K562 (cell line): ENCODE results near the gene NUP153. TPM values are rescaled to one million over a fixed set of nuclear protein-coding genes. Genes with fewer than 3 reads are reported as not detected.

Experiments
- E2F5 ChIP-seq: sonication (generic); formaldehyde crosslinking; IDR thresholded peaks from 2 replicates; pipeline ENCODE4 v1.8.0; 2022; ENCODE audit warnings: mild to moderate bottlenecking, missing genetic modification reagents
- EP400 ChIP-seq: fragments of 450-650 bp; IDR thresholded peaks from 2 replicates; pipeline ENCODE4 v1.6.1; 2017; ENCODE audit warnings: antibody characterized with exemption, mild to moderate bottlenecking, moderate library complexity
- FOSL1 ChIP-seq: fragments of 200-800 bp; sonication (Bioruptor generic); conservative IDR thresholded peaks from 2 replicates; pipeline ENCODE4 v1.6.1; 2016; ENCODE audit warnings: missing genetic modification characterization, missing compliant biosample characterization
- HMBOX1 ChIP-seq: sonication (generic); IDR thresholded peaks from 2 replicates; pipeline ENCODE4 v1.6.1; 2016
- MYC ChIP-seq, 2 experiments: fragments of 250-450 bp in 1 of 2; sonication (Bioruptor Pico) in 1 of 2; IDR thresholded peaks; 2 replicates each; pipeline versions ENCODE4 v1.5.1 to v1.6.1; 2012 to 2021; ENCODE audit warnings: low read depth in 2 of 2, borderline replicate concordance in 1 of 2, improper control_type of control experiment in 1 of 2, low read length in 1 of 2, mild to moderate bottlenecking in 1 of 2, moderate library complexity in 1 of 2
- PBX2 ChIP-seq, 2 experiments: IDR thresholded peaks in 1 of 2; conservative IDR thresholded peaks in 1 of 2; 2 replicates each; pipeline ENCODE4 v1.6.1; 2016; ENCODE audit warnings: low read depth in 2 of 2, mild to moderate bottlenecking in 1 of 2, missing compliant biosample characterization in 1 of 2, missing genetic modification characterization in 1 of 2, moderate library complexity in 1 of 2
- TAL1 ChIP-seq: fragments of 450-650 bp; IDR thresholded peaks from 2 replicates; pipeline ENCODE4 v1.6.1; 2016; ENCODE audit warnings: mild to moderate bottlenecking
- YY1 ChIP-seq, 3 experiments: IDR thresholded peaks; 2 replicates each; pipeline ENCODE4 v1.6.1; 2011; ENCODE audit warnings: low read length in 2 of 3, mild to moderate bottlenecking in 2 of 3, moderate library complexity in 2 of 3, borderline replicate concordance in 1 of 3, control low read depth in 1 of 3, low read depth in 1 of 3; ENCODE audit not compliant: insufficient read depth in 3 of 3, insufficient replicate concordance in 2 of 3, control insufficient read depth in 1 of 3, insufficient read length in 1 of 3; ENCODE audit errors: extremely low read depth in 1 of 3
- ZNF740 ChIP-seq, 3 experiments: fragments of 200-800 bp in 1 of 3; sonication (Bioruptor generic) in 1 of 3; sonication (generic) in 1 of 3; formaldehyde crosslinking in 1 of 3; IDR thresholded peaks; 2 replicates each; pipeline versions ENCODE4 v1.6.1 to v1.8.0; 2016 to 2022; ENCODE audit warnings: mild to moderate bottlenecking in 2 of 3, missing compliant biosample characterization in 2 of 3, missing genetic modification characterization in 2 of 3, missing genetic modification reagents in 1 of 3
- polyA plus RNA-seq, 8 experiments: library from polyadenylated mRNA; depleted of rRNA in 4 of 8; stranded (reverse) in 5 of 8; unstranded in 3 of 8; fragments of >200 nt; fragmentation: Nextera tagmentation in 2 of 8; fragmentation: Illumina TruSeq in 1 of 8; extraction: Ambion mirVana in 2 of 8; extraction: Trizol in 1 of 8; gene quantifications; 2 replicates each; pipeline versions ENCODE4 v1.2.1 to v1.2.3, GENCODE V29; 2011 to 2014; ENCODE audit warnings: inconsistent platforms in 1 of 8, missing spikeins in 1 of 8
- total RNA-seq, 7 experiments: library from RNA; depleted of rRNA in 6 of 7; stranded (reverse); fragments of >200 nt in 6 of 7; fragmentation: Illumina TruSeq in 2 of 7; extraction: Trizol in 2 of 7; gene quantifications; 2 replicates each; pipeline versions ENCODE4 v1.2.1 to v1.2.3, GENCODE V29; 2011 to 2021; ENCODE audit warnings: low replicate concordance in 1 of 7
- TF ChIP-seq, protein P1 (sequence below): fragments of 250-450 bp; sonication (Bioruptor Pico); IDR thresholded peaks from 2 replicates; pipeline ENCODE4 v1.4.0; 2020; ENCODE audit warnings: mild to moderate bottlenecking, moderate library complexity, borderline replicate concordance
- TF ChIP-seq, protein P2 (sequence below), 2 experiments: fragments of 200-800 bp in 1 of 2; sonication (Bioruptor generic) in 1 of 2; sonication (generic) in 1 of 2; formaldehyde crosslinking in 1 of 2; IDR thresholded peaks in 1 of 2; conservative IDR thresholded peaks in 1 of 2; 2 replicates each; pipeline versions ENCODE4 v1.5.0 to v1.6.1; 2016 to 2020; ENCODE audit warnings: missing compliant biosample characterization in 1 of 2, missing genetic modification characterization in 1 of 2, missing genetic modification reagents in 1 of 2

The NUP153 gene
- total and polyA plus RNA-seq, 9 of the 15 experiments (the other 6 are each of a cell fraction or from before 2014, with no cell fraction given), result 21.9 to 110 (median 84.8) TPM

DNA sequence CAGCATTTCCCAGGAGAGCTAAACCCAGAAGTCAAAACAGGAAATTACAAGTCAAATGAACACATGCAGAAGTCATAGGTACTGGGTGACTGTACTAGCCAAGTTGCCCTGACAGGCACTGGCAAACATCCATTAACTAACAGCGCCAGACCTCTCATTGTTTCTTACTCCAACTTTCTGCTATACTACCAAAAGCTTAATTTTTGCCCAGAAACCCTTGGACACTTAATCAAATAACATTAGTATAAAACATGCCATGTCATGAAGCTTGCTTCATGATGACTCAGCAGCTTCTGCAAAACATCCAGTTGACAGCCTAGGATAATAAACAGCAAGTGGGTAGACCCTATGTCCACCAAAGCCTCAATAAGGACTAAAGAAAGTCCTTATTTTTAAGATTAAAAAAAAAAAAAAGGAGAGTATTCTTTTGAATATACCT is 3.5 kb downstream of the NUP153 start (continued):
- peak; percentile 60 for TF ChIP-seq EP400
- no peak for TF ChIP-seq TAL1
- peak in 1 of 3 experiments; percentile 5 for TF ChIP-seq YY1 (IDR thresholded peaks at IDR 0.05; ENCODE audit: borderline replicate concordance in 1 of 3, control insufficient read depth in 1 of 3, extremely low read depth in 1 of 3, insufficient read depth in 3 of 3, insufficient read length in 1 of 3, insufficient replicate concordance in 2 of 3, low read depth in 1 of 3, low read length in 2 of 3)
- peak; percentile 75 for TF ChIP-seq FOSL1 (tag)
- TF ChIP-seq ZNF740 (CRISPR knock-in tag; IDR thresholded peaks at IDR 0.05), result no peak
- no peak for TF ChIP-seq ZNF740 (tag; IDR thresholded peaks at IDR 0.05)
- TF ChIP-seq E2F5, result no peak
- TF ChIP-seq, protein P1, sequence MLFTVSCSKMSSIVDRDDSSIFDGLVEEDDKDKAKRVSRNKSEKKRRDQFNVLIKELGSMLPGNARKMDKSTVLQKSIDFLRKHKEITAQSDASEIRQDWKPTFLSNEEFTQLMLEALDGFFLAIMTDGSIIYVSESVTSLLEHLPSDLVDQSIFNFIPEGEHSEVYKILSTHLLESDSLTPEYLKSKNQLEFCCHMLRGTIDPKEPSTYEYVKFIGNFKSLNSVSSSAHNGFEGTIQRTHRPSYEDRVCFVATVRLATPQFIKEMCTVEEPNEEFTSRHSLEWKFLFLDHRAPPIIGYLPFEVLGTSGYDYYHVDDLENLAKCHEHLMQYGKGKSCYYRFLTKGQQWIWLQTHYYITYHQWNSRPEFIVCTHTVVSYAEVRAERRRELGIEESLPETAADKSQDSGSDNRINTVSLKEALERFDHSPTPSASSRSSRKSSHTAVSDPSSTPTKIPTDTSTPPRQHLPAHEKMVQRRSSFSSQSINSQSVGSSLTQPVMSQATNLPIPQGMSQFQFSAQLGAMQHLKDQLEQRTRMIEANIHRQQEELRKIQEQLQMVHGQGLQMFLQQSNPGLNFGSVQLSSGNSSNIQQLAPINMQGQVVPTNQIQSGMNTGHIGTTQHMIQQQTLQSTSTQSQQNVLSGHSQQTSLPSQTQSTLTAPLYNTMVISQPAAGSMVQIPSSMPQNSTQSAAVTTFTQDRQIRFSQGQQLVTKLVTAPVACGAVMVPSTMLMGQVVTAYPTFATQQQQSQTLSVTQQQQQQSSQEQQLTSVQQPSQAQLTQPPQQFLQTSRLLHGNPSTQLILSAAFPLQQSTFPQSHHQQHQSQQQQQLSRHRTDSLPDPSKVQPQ (CRISPR knock-in tag), result no peak
- TF ChIP-seq MYC (IDR thresholded peaks at IDR 0.05; ENCODE audit: low read depth, low read length), result 0 out of 2 replicates have a peak, but pooled peaks have one; percentile 29
- no peak for TF ChIP-seq MYC (CRISPR knock-in tag; IDR thresholded peaks at IDR 0.05; ENCODE audit: borderline replicate concordance, low read depth)
- TF ChIP-seq PBX2 (CRISPR knock-in tag; IDR thresholded peaks at IDR 0.05; ENCODE audit: low read depth), result no peak
- peak; percentile 89 for TF ChIP-seq PBX2 (tag; conservative IDR thresholded peaks at IDR 0.05; ENCODE audit: low read depth)
- TF ChIP-seq HMBOX1, result peak; percentile 91
- TF ChIP-seq, protein P2, sequence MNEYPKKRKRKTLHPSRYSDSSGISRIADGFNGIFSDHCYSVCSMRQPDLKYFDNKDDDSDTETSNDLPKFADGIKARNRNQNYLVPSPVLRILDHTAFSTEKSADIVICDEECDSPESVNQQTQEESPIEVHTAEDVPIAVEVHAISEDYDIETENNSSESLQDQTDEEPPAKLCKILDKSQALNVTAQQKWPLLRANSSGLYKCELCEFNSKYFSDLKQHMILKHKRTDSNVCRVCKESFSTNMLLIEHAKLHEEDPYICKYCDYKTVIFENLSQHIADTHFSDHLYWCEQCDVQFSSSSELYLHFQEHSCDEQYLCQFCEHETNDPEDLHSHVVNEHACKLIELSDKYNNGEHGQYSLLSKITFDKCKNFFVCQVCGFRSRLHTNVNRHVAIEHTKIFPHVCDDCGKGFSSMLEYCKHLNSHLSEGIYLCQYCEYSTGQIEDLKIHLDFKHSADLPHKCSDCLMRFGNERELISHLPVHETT (CRISPR knock-in tag; conservative IDR thresholded peaks at IDR 0.05 in 1 of 2, IDR thresholded peaks at IDR 0.05 in 1 of 2), result peak in 1 of 2 experiments; percentile 42; a peak in 1 of 4 replicates
